Stimulated activated CD8-positive, alpha-beta memory T cell treated with anti-CD3 and anti-CD28 coated beads, Interleukin-4, amount 100 ng/mL, for 48 hours (primary cell): ENCODE data around the gene BTBD2.

Experiments used
- DNase-seq: peaks from one replicate; pipeline ENCODE4 v3.0.0-alpha.2; 2020

The BTBD2 gene

GRCh38 chr19:1981253-1981652 is 34.3 kb downstream of the BTBD2 start:
- DNase-seq: no peak

- no peak for DNase-seq
Measured at GRCh38 chr19:1980809-1981181, 34.7 kb downstream of the BTBD2 start.

GRCh38 chr19:1980091-1980808 is 35.3 kb downstream of the BTBD2 start:
- no peak for DNase-seq

GRCh38 chr19:1979642-1980041 is 35.9 kb downstream of the BTBD2 start:
- no peak for DNase-seq

DNA sequence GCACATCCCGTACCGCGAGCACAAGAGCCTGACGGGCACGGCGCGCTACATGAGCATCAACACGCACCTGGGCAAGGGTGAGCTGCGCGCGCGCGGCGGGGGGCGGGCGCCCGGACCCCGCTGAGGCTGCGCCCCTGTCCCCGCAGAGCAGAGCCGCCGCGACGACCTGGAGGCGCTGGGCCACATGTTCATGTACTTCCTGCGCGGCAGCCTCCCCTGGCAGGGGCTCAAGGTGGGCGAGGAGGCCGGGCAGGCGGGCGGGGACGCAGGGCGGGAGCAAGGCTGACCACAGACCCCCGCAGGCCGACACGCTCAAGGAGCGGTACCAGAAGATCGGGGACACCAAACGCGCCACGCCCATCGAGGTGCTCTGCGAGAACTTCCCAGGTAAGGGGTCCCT is 36.5 kb downstream of the BTBD2 start:
- no peak for DNase-seq

GRCh38 chr19:1978346-1978894 is 37.1 kb downstream of the BTBD2 start:
- no peak for DNase-seq

- DNase-seq: no peak
Measured at GRCh38 chr19:1977120-1977519, 38.4 kb downstream of the BTBD2 start.

- DNase-seq: no peak
Measured at GRCh38 chr19:1975162-1975480, 40.4 kb downstream of the BTBD2 start.

DNA sequence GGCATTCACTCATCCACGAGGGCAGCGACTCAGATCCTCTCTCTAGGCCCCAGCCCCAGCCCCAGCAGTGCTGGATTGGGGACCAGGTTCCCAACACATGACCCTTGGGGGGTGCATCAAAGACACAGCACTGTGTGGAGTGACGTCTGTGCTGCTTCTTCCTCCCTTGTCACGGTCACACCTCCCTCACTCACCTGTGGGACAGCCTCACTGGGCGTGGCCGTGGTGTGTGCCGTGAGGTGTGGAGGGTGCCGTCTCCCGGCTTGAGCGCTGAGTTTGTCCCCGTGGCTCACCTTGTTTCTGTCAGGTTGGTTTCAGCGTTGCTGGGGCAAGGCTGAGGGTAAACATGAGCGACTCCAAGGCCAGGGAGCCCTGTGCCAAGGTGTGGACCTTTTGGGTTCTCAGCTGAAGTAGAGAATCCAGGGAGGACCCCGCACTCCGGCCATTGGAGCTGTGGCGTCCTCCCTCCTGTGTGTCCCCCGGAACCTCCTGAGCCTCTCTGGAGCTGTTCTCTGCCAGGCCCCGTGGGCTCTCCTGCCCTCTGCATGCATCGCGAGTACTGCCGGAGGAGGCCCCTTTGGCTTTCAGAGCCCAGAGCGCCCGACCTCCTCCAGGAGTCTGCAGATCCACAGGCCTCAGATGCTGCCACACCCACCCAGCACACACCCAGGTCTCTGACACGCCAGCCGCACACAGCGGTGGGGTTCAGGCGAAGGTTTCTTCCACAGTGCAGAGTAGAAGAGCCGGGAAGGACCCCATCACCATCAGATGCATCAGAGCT is 40.9 kb downstream of the BTBD2 start:
- DNase-seq: no peak

GRCh38 chr19:1970806-1971502 is 44.6 kb downstream of the BTBD2 start:
- DNase-seq: no peak

DNA sequence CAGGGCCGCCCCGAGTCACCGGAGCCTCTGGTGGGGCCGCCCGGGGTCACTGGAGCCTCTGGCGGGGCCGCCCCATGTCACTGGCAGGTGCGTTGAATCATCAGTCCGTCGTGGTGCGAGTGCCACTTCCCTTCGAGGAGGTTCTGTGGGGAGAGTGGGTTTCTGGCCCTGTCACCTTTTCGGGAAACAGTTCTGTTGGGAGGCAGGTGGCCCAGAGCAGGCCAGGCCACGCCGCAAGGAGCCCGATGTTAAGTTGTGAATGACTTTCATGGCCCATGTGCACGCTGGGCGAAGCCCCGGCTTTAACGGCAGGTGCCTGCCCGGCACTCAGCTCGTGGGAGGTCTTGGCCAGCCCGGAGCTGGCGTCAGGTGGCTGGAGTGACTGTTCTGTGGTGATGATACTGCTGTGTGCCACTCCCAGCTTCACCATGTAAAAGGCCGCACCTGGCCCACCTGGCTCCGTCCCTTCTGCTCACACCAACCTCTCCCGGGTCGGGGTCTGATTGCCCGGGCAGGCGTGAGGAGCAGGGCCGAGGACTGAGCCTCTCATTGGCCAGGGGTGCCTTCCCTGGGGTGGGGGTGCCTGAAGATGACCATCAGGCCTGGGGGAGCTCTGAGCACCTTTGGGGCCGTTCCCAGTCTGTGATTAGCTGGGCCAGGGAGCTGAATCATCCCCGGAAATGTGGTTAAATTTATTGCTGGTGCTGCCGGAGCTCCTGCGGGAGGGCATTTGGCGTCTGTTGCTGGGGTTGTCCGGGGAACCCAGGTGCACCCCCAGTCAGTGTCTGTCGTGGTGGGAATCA is 45.3 kb downstream of the BTBD2 start:
- DNase-seq: no peak

DNA sequence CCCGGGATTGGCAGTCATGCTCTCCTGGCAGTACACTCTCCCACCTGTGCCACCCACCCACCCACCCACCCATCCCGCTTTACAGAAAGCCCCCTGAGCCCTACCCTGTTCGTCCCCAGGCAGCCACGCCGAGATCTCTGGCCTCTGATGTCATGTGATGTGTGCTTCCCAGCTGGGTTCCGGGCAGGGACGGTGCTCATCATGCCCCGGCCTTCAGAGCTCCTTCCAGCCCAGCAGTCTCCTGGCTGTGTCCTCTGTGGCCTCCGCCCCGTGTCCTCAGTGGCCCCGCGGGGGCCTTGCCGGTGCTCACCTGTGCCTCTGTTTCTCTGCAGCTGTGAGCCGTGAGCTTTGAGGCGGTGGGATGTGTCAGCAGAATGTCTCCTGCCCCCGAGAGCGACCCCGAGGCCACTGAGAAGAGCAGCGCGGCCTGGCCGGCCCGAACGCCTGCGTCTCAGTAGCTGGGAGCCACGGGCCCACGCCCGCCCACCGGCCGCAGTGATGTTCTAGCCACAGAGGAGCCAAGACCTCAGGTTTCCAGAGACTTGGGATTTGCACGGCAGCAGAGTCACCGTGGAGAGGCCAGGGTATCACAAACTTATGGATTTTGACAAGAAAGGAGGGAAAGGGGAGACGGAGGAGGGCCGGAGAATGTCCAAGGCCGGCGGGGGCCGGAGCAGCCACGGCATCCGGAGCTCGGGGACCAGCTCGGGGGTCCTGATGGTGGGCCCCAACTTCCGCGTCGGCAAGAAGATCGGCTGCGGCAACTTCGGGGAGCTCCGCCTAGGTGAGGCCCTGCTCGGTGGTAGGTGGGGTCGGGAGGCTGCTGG is 46.1 kb downstream of the BTBD2 start:
- no peak for DNase-seq

- no peak for DNase-seq
Measured at GRCh38 chr19:1968279-1969175, 47.0 kb downstream of the BTBD2 start.

- DNase-seq: peak; percentile 43
Measured at GRCh38 chr19:1967087-1967608, 48.4 kb downstream of the BTBD2 start.

- no peak for DNase-seq
Measured at GRCh38 chr19:1962674-1963073, 52.8 kb downstream of the BTBD2 start.

GRCh38 chr19:1961000-1961883 is 54.3 kb downstream of the BTBD2 start:
- no peak for DNase-seq

- no peak for DNase-seq
Measured at GRCh38 chr19:1959928-1960589, 55.5 kb downstream of the BTBD2 start.

- DNase-seq: no peak
Measured at GRCh38 chr19:1957562-1958248, 57.8 kb downstream of the BTBD2 start.
